Suprapubic skin (tissue), 4 donors: Measurements from ENCODE around the gene MYRFL.
A peak's percentile ranks its signal among the peaks of the same experiment; 100 is the strongest.

ENCODE experiments used
- CTCF ChIP-seq, 2 donors: fragments of 200-600 bp in 1 of 2; fragments of 450-650 bp in 1 of 2; sonication (generic) in 1 of 2; IDR thresholded peaks; one replicate each; pipeline ENCODE4 v1.5.1; 2016 to 2019; ENCODE audit warnings: antibody characterized with exemption in 2 of 2, mild to moderate bottlenecking in 1 of 2, moderate library complexity in 1 of 2
- EP300 ChIP-seq: sonication (generic); formaldehyde crosslinking; IDR thresholded peaks from one replicate; pipeline ENCODE4 v1.6.1; 2017; ENCODE audit warnings: antibody characterized with exemption
- POLR2A ChIP-seq, 2 donors: fragments of 450-650 bp; IDR thresholded peaks; one replicate each; pipeline ENCODE4 v1.6.1; 2017; ENCODE audit warnings: antibody characterized with exemption in 2 of 2, mild to moderate bottlenecking in 2 of 2, moderate library complexity in 2 of 2
- POLR2AphosphoS5 ChIP-seq, 3 donors: sonication (generic); formaldehyde crosslinking; IDR thresholded peaks; one replicate each; pipeline ENCODE4 v1.6.1; 2017; ENCODE audit warnings: antibody characterized with exemption in 3 of 3

GRCh38 chr12:69987579-69988091 lies 162.6 kb downstream of the MYRFL start:
- TF ChIP-seq POLR2A (IDR thresholded peaks at IDR 0.05) = no peak
- no peak for TF ChIP-seq CTCF (IDR thresholded peaks at IDR 0.05)
- peak in 1 of 3 donors; percentile 64 for TF ChIP-seq POLR2AphosphoS5 (IDR thresholded peaks at IDR 0.05)
- no peak for TF ChIP-seq EP300
